ENCODE data around the gene ZNF689.
A peak's percentile ranks its signal among the peaks of the same experiment; 100 is the strongest.

The ZNF689 gene

GRCh38 chr16:30609002-30609925 lies 925 bp downstream of the ZNF689 start:
- POLR2A ChIA-PET: interaction anchor here (0.6 kb wide), 1 partner anchor 162 kb away, joined by 3 read pairs; no protein-coding TSS in a partner anchor
- no peaks in the 10 kb centered on the region for H3K9me3 ChIP-seq (ENCODE audit: control extremely low read depth in 1 of 5, control insufficient read depth in 4 of 5, insufficient read depth in 2 of 5, low read depth in 1 of 5, low read length in 4 of 5)
- 2% methylated on average over 26 of the region's 40 CpGs for WGBS (ENCODE audit: insufficient coverage)

GRCh38 chr16:30606004-30606403 lies 4.2 kb downstream of the ZNF689 start:
- no peaks in the 10 kb centered on the region for H3K27me3 ChIP-seq (replicated peaks in 2 of 5; ENCODE audit: control insufficient read depth in 4 of 5, insufficient read depth in 5 of 5, low read length in 4 of 5)
- POLR2A ChIA-PET: interaction anchor here (0.6 kb wide), 1 partner anchor 42 kb away, joined by 4 read pairs; no protein-coding TSS in a partner anchor
- H3K9me3 ChIP-seq (ENCODE audit: control extremely low read depth in 1 of 5, control insufficient read depth in 4 of 5, insufficient read depth in 2 of 5, low read depth in 1 of 5, low read length in 4 of 5): no peaks in the 10 kb centered on the region
- CTCF ChIA-PET: interaction anchor here (0.8 to 1.4 kb wide), 6 partner anchors 9 to 44 kb away, joined by 3 to 6 read pairs (median 4); no protein-coding TSS in a partner anchor
- peaks cover 1 to 17% (median 11%) of the 10 kb centered on the region in 4 experiments for H3K4me1 ChIP-seq (ENCODE audit: control extremely low read depth in 1 of 4, control insufficient read depth in 4 of 4, insufficient read depth in 4 of 4, low read length in 3 of 4)
- no peak overlapping the region for H3K27ac ChIP-seq (ENCODE audit: insufficient read depth in 1 of 2, low read depth in 1 of 2, low read length in 2 of 2, poor library complexity in 1 of 2, severe bottlenecking in 2 of 2)
- peaks cover 2 to 36% (median 27%) of the 10 kb centered on the region in 4 experiments for H3K36me3 ChIP-seq (ENCODE audit: control insufficient read depth in 4 of 4, insufficient read depth in 4 of 4, low read length in 3 of 4)
- 100% methylated on average over 1 of the region's 3 CpGs for WGBS (ENCODE audit: insufficient coverage)
- DNase-seq: no peak
- H3K4me3 ChIP-seq (ENCODE audit: control insufficient read depth in 1 of 7, extremely low read depth in 1 of 7, insufficient read depth in 4 of 7, low read depth in 2 of 7, low read length in 6 of 7): no peak overlapping the region

More at GRCh38 chr16:30609002-30609925, 925 bp downstream of the ZNF689 start:
- Histone ChIP-seq H3K4me1 (ENCODE audit: control extremely low read depth in 1 of 4, control insufficient read depth in 4 of 4, insufficient read depth in 4 of 4, low read length in 3 of 4) (peaks cover 1 to 20% (median 11%) of the 10 kb centered on the region in 4 experiments), H3K27ac (ENCODE audit: insufficient read depth in 1 of 2, low read depth in 1 of 2, low read length in 2 of 2, poor library complexity in 1 of 2, severe bottlenecking in 2 of 2) (peak overlapping the region; percentile 97 to 98), H3K27me3 (replicated peaks in 2 of 5; ENCODE audit: control insufficient read depth in 4 of 5, insufficient read depth in 5 of 5, low read length in 4 of 5) (no peaks in the 10 kb centered on the region), H3K36me3 (ENCODE audit: control insufficient read depth in 4 of 4, insufficient read depth in 4 of 4, low read length in 3 of 4) (peaks cover under 1 to 21% (median 16%) of the 10 kb centered on the region in 4 experiments), H3K4me3 (ENCODE audit: control insufficient read depth in 1 of 7, extremely low read depth in 1 of 7, insufficient read depth in 4 of 7, low read depth in 2 of 7, low read length in 6 of 7) (peak overlapping the region; percentile 71 to 96 (median 87))
- CTCF ChIA-PET: interaction anchor here (1.0 to 14.5 kb wide), 7 partner anchors 8 to 74 kb away, joined by 3 to 144 read pairs (median 5); no protein-coding TSS in a partner anchor
- DNase-seq: peak; percentile 25 to 64 (median 55)

GRCh38 chr16:30605158-30605557 lies 5.0 kb downstream of the ZNF689 start:
- Histone ChIP-seq H3K4me3 (ENCODE audit: control insufficient read depth in 1 of 7, extremely low read depth in 1 of 7, insufficient read depth in 4 of 7, low read depth in 2 of 7, low read length in 6 of 7) (no peak overlapping the region), H3K27ac (ENCODE audit: insufficient read depth in 1 of 2, low read depth in 1 of 2, low read length in 2 of 2, poor library complexity in 1 of 2, severe bottlenecking in 2 of 2) (no peak overlapping the region), H3K4me1 (ENCODE audit: control extremely low read depth in 1 of 4, control insufficient read depth in 4 of 4, insufficient read depth in 4 of 4, low read length in 3 of 4) (peaks cover 0 to 15% (median 10%) of the 10 kb centered on the region in 4 experiments), H3K36me3 (ENCODE audit: control insufficient read depth in 4 of 4, insufficient read depth in 4 of 4, low read length in 3 of 4) (peaks cover 2 to 36% (median 27%) of the 10 kb centered on the region in 4 experiments), H3K27me3 (replicated peaks in 2 of 5; ENCODE audit: control insufficient read depth in 4 of 5, insufficient read depth in 5 of 5, low read length in 4 of 5) (no peaks in the 10 kb centered on the region), H3K9me3 (ENCODE audit: control extremely low read depth in 1 of 5, control insufficient read depth in 4 of 5, insufficient read depth in 2 of 5, low read depth in 1 of 5, low read length in 4 of 5) (no peaks in the 10 kb centered on the region)
- DNase-seq: no peak
- ChIA-PET POLR2A (no interaction called here), CTCF (interaction anchor here (0.7 to 8.0 kb wide), 5 partner anchors 10 to 240 kb away, joined by 3 to 78 read pairs (median 3); no protein-coding TSS in a partner anchor)
- WGBS (ENCODE audit: insufficient coverage): 94% methylated on average over 10 of the region's 15 CpGs

GRCh38 chr16:30604316-30604947 lies 5.8 kb downstream of the ZNF689 start:
- Histone ChIP-seq H3K9me3 (ENCODE audit: control extremely low read depth in 1 of 5, control insufficient read depth in 4 of 5, insufficient read depth in 2 of 5, low read depth in 1 of 5, low read length in 4 of 5) (no peaks in the 10 kb centered on the region), H3K36me3 (ENCODE audit: control insufficient read depth in 4 of 4, insufficient read depth in 4 of 4, low read length in 3 of 4) (peaks cover 2 to 36% (median 27%) of the 10 kb centered on the region in 4 experiments), H3K27ac (ENCODE audit: insufficient read depth in 1 of 2, low read depth in 1 of 2, low read length in 2 of 2, poor library complexity in 1 of 2, severe bottlenecking in 2 of 2) (no peak overlapping the region), H3K4me3 (ENCODE audit: control insufficient read depth in 1 of 7, extremely low read depth in 1 of 7, insufficient read depth in 4 of 7, low read depth in 2 of 7, low read length in 6 of 7) (no peak overlapping the region), H3K27me3 (replicated peaks in 2 of 5; ENCODE audit: control insufficient read depth in 4 of 5, insufficient read depth in 5 of 5, low read length in 4 of 5) (no peaks in the 10 kb centered on the region), H3K4me1 (ENCODE audit: control extremely low read depth in 1 of 4, control insufficient read depth in 4 of 4, insufficient read depth in 4 of 4, low read length in 3 of 4) (peaks cover 0 to 15% (median 9%) of the 10 kb centered on the region in 4 experiments)
- ChIA-PET POLR2A (no interaction called here), CTCF (interaction anchor here (0.9 to 8.0 kb wide), 4 partner anchors 10 to 155 kb away, joined by 3 to 78 read pairs (median 4); partner anchors contain the start of gene ZNF785)
- DNase-seq: no peak
- 96% methylated on average over 49 of the region's 49 CpGs for WGBS (ENCODE audit: insufficient coverage)

GRCh38 chr16:30603945-30604315 lies 6.3 kb downstream of the ZNF689 start:
- no peaks in the 10 kb centered on the region for H3K27me3 ChIP-seq (replicated peaks in 2 of 5; ENCODE audit: control insufficient read depth in 4 of 5, insufficient read depth in 5 of 5, low read length in 4 of 5)
- H3K9me3 ChIP-seq (ENCODE audit: control extremely low read depth in 1 of 5, control insufficient read depth in 4 of 5, insufficient read depth in 2 of 5, low read depth in 1 of 5, low read length in 4 of 5): no peaks in the 10 kb centered on the region
- POLR2A ChIA-PET: no interaction called here
- H3K4me1 ChIP-seq (ENCODE audit: control extremely low read depth in 1 of 4, control insufficient read depth in 4 of 4, insufficient read depth in 4 of 4, low read length in 3 of 4): peaks cover 0 to 10% (median 4%) of the 10 kb centered on the region in 4 experiments
- no peak for DNase-seq
- CTCF ChIA-PET: interaction anchor here (0.9 to 8.0 kb wide), 5 partner anchors 10 to 154 kb away, joined by 3 to 78 read pairs (median 3); partner anchors contain the start of gene ZNF785
- no peak overlapping the region for H3K27ac ChIP-seq (ENCODE audit: insufficient read depth in 1 of 2, low read depth in 1 of 2, low read length in 2 of 2, poor library complexity in 1 of 2, severe bottlenecking in 2 of 2)
- H3K36me3 ChIP-seq (ENCODE audit: control insufficient read depth in 4 of 4, insufficient read depth in 4 of 4, low read length in 3 of 4): peaks cover 2 to 36% (median 27%) of the 10 kb centered on the region in 4 experiments
- 97% methylated on average over 6 of the region's 7 CpGs for WGBS (ENCODE audit: insufficient coverage)
- H3K4me3 ChIP-seq (ENCODE audit: control insufficient read depth in 1 of 7, extremely low read depth in 1 of 7, insufficient read depth in 4 of 7, low read depth in 2 of 7, low read length in 6 of 7): no peak overlapping the region

- ChIA-PET CTCF (interaction anchor here (0.7 to 8.0 kb wide), 12 partner anchors 9 to 184 kb away, joined by 3 to 78 read pairs (median 4); partner anchors contain the start of genes ZNF747 and ZNF785), POLR2A (interaction anchor here (0.8 to 1.4 kb wide), 2 partner anchors 11 to 31 kb away, joined by 3 to 6 read pairs; partner anchors contain the start of gene ZNF688)
- Histone ChIP-seq H3K36me3 (ENCODE audit: control insufficient read depth in 4 of 4, insufficient read depth in 4 of 4, low read length in 3 of 4) (peaks cover 2 to 33% (median 25%) of the 10 kb centered on the region in 4 experiments), H3K4me3 (ENCODE audit: control insufficient read depth in 1 of 7, extremely low read depth in 1 of 7, insufficient read depth in 4 of 7, low read depth in 2 of 7, low read length in 6 of 7) (no peak overlapping the region), H3K27ac (ENCODE audit: insufficient read depth in 1 of 2, low read depth in 1 of 2, low read length in 2 of 2, poor library complexity in 1 of 2, severe bottlenecking in 2 of 2) (no peak overlapping the region), H3K4me1 (ENCODE audit: control extremely low read depth in 1 of 4, control insufficient read depth in 4 of 4, insufficient read depth in 4 of 4, low read length in 3 of 4) (peaks cover 0 to 5% (median 3%) of the 10 kb centered on the region in 4 experiments), H3K9me3 (ENCODE audit: control extremely low read depth in 1 of 5, control insufficient read depth in 4 of 5, insufficient read depth in 2 of 5, low read depth in 1 of 5, low read length in 4 of 5) (no peaks in the 10 kb centered on the region), H3K27me3 (replicated peaks in 2 of 5; ENCODE audit: control insufficient read depth in 4 of 5, insufficient read depth in 5 of 5, low read length in 4 of 5) (no peaks in the 10 kb centered on the region)
- WGBS (ENCODE audit: insufficient coverage): 95% methylated on average over 4 of the region's 4 CpGs
- no peak for DNase-seq
Observed at GRCh38 chr16:30602616-30603277, 7.4 kb downstream of the ZNF689 start.
